HG03159 (cell line): ENCODE data around the gene BTRC.
A peak's percentile ranks its signal among the peaks of the same experiment; 100 is the strongest.
"Not testable (repeated sequence)": the region's sequence is repeated elsewhere in the genome, so short reads cannot be mapped to it uniquely, and the experiment has no call there.

Source experiments
- ATAC-seq: cut with Tn5 transposase; IDR thresholded peaks from one replicate; pipeline ENCODE4 v1.9.1; 2021; ENCODE audit warnings: mild to moderate bottlenecking, moderate library complexity; ENCODE audit not compliant: unreplicated experiment

The BTRC gene

GRCh38 chr10:101353692-101354327 lies at the start of gene BTRC:
BTRC (plus strand) TSS chr10:101354165; CDS start chr10:101354181, 16 bp downstream.
- peak; percentile 89 for ATAC-seq

GRCh38 chr10:101304316-101304715 lies 49.6 kb upstream of the BTRC start:
- ATAC-seq, result no peak

GRCh38 chr10:101305320-101306241 lies 48.4 kb upstream of the BTRC start:
- ATAC-seq, result no peak

GRCh38 chr10:101308051-101308450 lies 45.9 kb upstream of the BTRC start:
- ATAC-seq, result no peak

- ATAC-seq, result no peak
These were observed 43.3 kb upstream of the BTRC start for GRCh38 chr10:101310529-101311184.

- no peak for ATAC-seq
These were observed 42.5 kb upstream of the BTRC start for GRCh38 chr10:101311185-101312066.

GRCh38 chr10:101319241-101319915 lies 34.6 kb upstream of the BTRC start:
- ATAC-seq, result no peak

GRCh38 chr10:101321073-101321472 lies 32.9 kb upstream of the BTRC start:
- ATAC-seq, result no peak

GRCh38 chr10:101322266-101323108 lies 31.5 kb upstream of the BTRC start:
- no peak for ATAC-seq

GRCh38 chr10:101323495-101323894 lies 30.5 kb upstream of the BTRC start:
- no peak for ATAC-seq

GRCh38 chr10:101327454-101327853 lies 26.5 kb upstream of the BTRC start:
- not testable (repeated sequence) for ATAC-seq

GRCh38 chr10:101329341-101330032 lies 24.5 kb upstream of the BTRC start:
- no peak for ATAC-seq

- no peak for ATAC-seq
These were observed 23.7 kb upstream of the BTRC start for GRCh38 chr10:101330231-101330630.

- no peak for ATAC-seq
These were observed 23.2 kb upstream of the BTRC start for GRCh38 chr10:101330631-101331225.

- no peak for ATAC-seq
These were observed 22.0 kb upstream of the BTRC start for GRCh38 chr10:101331956-101332355.

- ATAC-seq, result not testable (repeated sequence)
These were observed 19.7 kb upstream of the BTRC start for GRCh38 chr10:101334259-101334658.

- no peak for ATAC-seq
These were observed 17.6 kb upstream of the BTRC start for GRCh38 chr10:101336382-101336781.

GRCh38 chr10:101337836-101338235 lies 16.1 kb upstream of the BTRC start:
- no peak for ATAC-seq
